Activated B cell treated with CpG ODN at 0.5 μM for 24 hours (primary cell): ENCODE results near the gene MYBPH. TPM values are rescaled to one million over a fixed set of nuclear protein-coding genes. Genes with fewer than 3 reads are reported as not detected.

ENCODE experiments used
- ATAC-seq: fragments of 200-7000 bp; cut with Tn5 transposase; one replicate; pipeline ENCODE4 v1.10.0; 2021; ENCODE audit warnings: low read depth, mild to moderate bottlenecking, moderate library complexity
- CTCF ChIA-PET: fragments of 350-600 bp; sonication (Branson Sonifier 250); formaldehyde crosslinking; loops from one replicate; lab custom pipeline; 2021; ENCODE audit warnings: antibody characterized with exemption; lab: Charles Lee
- POLR2A ChIA-PET: fragments of 350-600 bp; sonication (Branson Sonifier 250); formaldehyde crosslinking; loops from one replicate; lab custom pipeline; 2021; ENCODE audit warnings: antibody characterized with exemption; lab: Charles Lee
- DNase-seq: peaks from one replicate; pipeline ENCODE4 v3.0.0; 2022
- H3K27ac Mint-ChIP-seq: one replicate; pipeline ENCODE4 v1.8.0; 2020; ENCODE audit warnings: mixed read lengths
- H3K27me3 Mint-ChIP-seq: one replicate; pipeline ENCODE4 v1.8.0; 2021; ENCODE audit warnings: mixed read lengths
- H3K36me3 Mint-ChIP-seq: one replicate; pipeline ENCODE4 v1.8.0; 2021; ENCODE audit warnings: low read depth, mixed read lengths
- H3K4me1 Mint-ChIP-seq: one replicate; pipeline ENCODE4 v1.8.0; 2021; ENCODE audit warnings: mixed read lengths
- H3K4me3 Mint-ChIP-seq: one replicate; pipeline ENCODE4 v1.8.0; 2020; ENCODE audit warnings: mild to moderate bottlenecking, mixed read lengths
- H3K9me3 Mint-ChIP-seq: one replicate; pipeline ENCODE4 v1.8.0; 2020; ENCODE audit warnings: mixed read lengths
- intact Hi-C: fragments of 100-400 bp; cut with micrococcal nuclease; formaldehyde crosslinking; loops from one replicate; pipeline ENCODE4 v1.15.1; 2024
- total RNA-seq: library from RNA; stranded (reverse); gene quantifications from 2 replicates; pipeline ENCODE4 v1.2.3, GENCODE V29; 2022
- TF ChIP-seq, protein P1 (sequence below): fragments of 200-600 bp; IDR thresholded peaks from one replicate; pipeline ENCODE4 v1.8.0; 2022; ENCODE audit warnings: antibody characterized with exemption, mild to moderate bottlenecking

MYBPH gene
- total RNA-seq, 1 donor from 2014 or later = not detected

DNA sequence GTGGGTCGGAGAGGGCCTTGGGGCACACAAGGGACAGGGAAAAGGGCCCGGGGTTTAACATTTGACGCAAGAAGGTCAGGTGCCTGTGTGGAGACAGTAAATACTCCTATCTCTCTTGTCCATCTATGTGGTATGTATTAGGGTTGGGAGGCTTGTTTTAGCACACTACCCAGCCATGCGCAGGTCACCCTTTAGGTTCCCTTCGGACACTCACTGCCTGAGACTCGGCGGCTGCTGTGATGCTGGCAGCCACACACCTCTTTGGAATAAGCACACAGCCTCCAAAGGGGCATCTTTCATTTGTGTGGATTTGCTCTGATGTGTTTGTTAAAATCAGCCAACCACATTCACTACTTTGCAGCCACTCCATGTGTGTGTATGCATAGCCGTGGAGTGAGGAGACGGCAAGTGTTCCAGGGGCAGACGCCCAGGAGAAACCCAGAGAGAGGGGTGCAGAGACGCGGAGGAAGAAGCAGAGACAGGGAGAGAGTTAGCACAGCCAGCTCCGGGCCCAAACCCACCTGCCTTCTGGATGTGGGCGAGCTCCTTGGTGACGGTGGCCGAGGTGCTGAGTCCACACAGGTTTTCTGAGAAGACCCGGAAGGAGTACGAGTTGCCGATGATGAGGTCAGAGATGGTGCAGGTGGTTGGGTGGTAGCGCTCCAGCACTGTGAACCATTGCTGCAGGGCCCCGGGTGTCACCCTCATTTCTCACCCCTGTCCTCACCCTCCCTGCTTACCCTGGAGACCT, 5.7 kb downstream of the MYBPH start:
- Mint-ChIP-seq H3K4me1 (peaks cover 2% of the 10 kb centered on the region), H3K27me3 (peaks cover 13% of the 10 kb centered on the region), H3K4me3 (no peak overlapping the region), H3K36me3 (no peaks in the 10 kb centered on the region), H3K9me3 (no peaks in the 10 kb centered on the region), H3K27ac (no peak overlapping the region)
- no peak for ATAC-seq
- ChIA-PET CTCF (interaction anchor here (1.4 kb wide), 1 partner anchor 11 kb away, joined by 3 read pairs; no protein-coding TSS in a partner anchor), POLR2A (no interaction called here)
- TF ChIP-seq, protein P1, sequence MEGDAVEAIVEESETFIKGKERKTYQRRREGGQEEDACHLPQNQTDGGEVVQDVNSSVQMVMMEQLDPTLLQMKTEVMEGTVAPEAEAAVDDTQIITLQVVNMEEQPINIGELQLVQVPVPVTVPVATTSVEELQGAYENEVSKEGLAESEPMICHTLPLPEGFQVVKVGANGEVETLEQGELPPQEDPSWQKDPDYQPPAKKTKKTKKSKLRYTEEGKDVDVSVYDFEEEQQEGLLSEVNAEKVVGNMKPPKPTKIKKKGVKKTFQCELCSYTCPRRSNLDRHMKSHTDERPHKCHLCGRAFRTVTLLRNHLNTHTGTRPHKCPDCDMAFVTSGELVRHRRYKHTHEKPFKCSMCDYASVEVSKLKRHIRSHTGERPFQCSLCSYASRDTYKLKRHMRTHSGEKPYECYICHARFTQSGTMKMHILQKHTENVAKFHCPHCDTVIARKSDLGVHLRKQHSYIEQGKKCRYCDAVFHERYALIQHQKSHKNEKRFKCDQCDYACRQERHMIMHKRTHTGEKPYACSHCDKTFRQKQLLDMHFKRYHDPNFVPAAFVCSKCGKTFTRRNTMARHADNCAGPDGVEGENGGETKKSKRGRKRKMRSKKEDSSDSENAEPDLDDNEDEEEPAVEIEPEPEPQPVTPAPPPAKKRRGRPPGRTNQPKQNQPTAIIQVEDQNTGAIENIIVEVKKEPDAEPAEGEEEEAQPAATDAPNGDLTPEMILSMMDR = no peak
- DNase-seq = no peak
- intact Hi-C loops = no loop called here

DNA sequence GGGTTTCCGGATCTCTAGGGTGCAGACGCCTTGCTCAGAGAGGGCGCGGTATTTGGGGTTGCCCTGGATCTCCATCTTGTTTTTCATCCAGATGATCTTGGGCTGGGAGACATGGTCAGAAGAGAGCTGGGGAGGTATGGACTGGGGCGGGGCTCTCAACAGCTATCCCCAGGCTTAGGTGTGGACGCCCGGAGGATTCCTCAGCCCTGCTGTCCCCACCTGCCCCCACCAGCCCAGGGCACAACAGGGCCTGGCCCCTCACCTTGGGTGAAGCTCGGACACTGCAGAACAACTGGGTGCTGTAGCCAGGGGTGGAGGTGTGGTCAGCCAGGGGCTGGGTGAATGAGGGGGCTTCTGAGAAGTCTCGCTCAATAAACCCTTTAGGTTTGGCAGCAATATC, 6.6 kb downstream of the MYBPH start:
- TF ChIP-seq, protein P1 = no peak
- no peak for DNase-seq
- POLR2A ChIA-PET = no interaction called here
- Mint-ChIP-seq H3K36me3 (no peaks in the 10 kb centered on the region), H3K27ac (no peak overlapping the region), H3K4me3 (no peak overlapping the region), H3K4me1 (peaks cover 2% of the 10 kb centered on the region), H3K9me3 (no peaks in the 10 kb centered on the region), H3K27me3 (peaks cover 18% of the 10 kb centered on the region)
- CTCF ChIA-PET = no interaction called here
- ATAC-seq = no peak
- intact Hi-C loops = no loop called here

DNA sequence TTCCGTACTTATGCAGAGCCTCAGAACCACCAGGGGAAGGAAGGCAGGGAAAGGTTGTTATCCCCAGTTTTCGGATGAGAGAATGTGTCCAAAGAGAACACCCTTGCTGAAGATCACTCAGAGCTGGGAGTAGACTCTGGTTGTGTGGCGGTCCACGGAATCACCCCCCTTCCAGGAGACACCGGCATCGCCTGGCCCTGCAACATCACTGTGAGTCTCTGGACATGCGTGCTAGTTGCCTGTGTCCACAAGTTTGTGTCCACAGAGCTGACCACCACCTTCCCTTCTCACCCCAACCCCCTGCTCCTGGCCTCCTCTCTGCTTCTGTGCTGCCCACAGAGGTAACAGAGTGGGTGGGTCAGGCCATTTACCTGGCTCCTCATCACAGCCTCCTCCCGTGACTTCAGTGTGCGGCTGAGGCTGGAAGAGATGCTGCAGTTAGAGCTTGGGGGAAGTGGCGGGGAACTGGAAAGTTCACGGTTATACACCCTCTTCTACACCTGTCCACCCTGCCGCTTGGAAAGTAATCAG, 7.3 kb downstream of the MYBPH start:
- Mint-ChIP-seq H3K4me3 (no peak overlapping the region), H3K4me1 (peaks cover 2% of the 10 kb centered on the region), H3K36me3 (no peaks in the 10 kb centered on the region), H3K27ac (no peak overlapping the region), H3K9me3 (no peaks in the 10 kb centered on the region), H3K27me3 (peaks cover 18% of the 10 kb centered on the region)
- POLR2A ChIA-PET = no interaction called here
- TF ChIP-seq, protein P1 = no peak
- intact Hi-C loops = no loop called here
- ATAC-seq (no peak), DNase-seq (no peak)
- CTCF ChIA-PET = no interaction called here

DNA sequence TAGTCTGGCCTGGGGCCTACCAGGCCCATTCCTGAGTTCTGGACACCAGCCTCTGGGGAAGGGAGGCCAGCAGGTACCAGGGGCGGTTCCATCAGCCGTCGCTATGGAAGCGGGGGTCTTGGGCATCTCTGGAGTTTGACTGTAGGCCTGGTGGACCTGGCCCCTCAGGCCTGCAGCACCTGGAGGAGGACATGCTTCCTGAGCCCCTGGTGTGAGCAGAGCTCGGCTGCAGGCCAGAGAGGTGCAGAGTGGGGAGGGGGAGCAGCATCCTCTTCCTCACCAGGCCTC, 7.8 kb downstream of the MYBPH start:
- TF ChIP-seq, protein P1 = no peak
- peaks cover 19% of the 10 kb centered on the region for H3K27me3 Mint-ChIP-seq
- intact Hi-C loops = no loop called here
- no peak overlapping the region for H3K4me3 Mint-ChIP-seq
- no peaks in the 10 kb centered on the region for H3K36me3 Mint-ChIP-seq
- H3K4me1 Mint-ChIP-seq = peaks cover 2% of the 10 kb centered on the region
- no peaks in the 10 kb centered on the region for H3K9me3 Mint-ChIP-seq
- ATAC-seq = no peak
- CTCF ChIA-PET = no interaction called here
- POLR2A ChIA-PET = no interaction called here
- DNase-seq = no peak
- H3K27ac Mint-ChIP-seq = no peak overlapping the region

DNA sequence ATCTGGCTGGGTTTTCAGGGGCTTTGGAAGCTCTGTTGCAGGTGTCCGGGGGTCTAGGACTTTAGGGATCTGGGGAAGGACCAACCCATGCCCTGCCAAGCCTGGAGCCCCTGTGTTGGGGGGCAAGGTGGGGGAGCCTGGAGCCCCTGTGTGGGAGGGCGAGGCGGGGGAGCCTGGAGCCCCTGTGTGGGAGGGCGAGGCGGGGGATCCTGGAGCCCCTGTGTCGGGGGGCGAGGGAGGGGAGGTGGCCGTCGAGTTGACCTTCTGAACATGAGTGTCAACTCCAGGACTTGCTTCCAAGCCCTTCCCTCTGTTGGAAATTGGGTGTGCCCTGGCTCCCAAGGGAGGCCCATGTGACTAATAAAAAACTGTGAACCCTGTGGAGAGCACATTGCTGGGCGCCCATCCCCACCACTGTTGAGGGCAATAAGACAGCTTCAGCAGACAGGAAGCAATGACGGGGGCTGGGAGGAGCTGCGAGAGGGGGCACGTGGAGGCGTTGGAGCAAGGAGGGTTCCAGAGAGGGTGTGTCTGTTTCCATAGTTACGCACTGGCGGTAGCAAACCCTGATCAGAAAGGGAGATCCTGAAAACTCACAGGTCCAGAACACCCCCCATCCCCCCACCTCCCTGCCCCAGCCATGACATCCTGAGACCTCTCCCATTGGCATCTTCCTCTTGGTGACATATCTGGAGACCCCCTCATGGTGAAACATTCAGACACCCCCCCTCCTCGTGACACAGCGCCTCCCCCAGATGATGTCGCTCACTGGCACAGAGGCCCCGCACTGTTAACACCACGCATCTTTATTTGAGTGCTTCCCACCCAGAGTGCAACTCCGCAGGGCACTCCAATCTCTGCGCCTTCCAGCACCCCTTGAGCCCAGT, 8.4 kb downstream of the MYBPH start:
- peaks cover 24% of the 10 kb centered on the region for H3K27me3 Mint-ChIP-seq
- CTCF ChIA-PET = interaction anchor here (1.1 kb wide), 1 partner anchor 49 kb away, joined by 7 read pairs; no protein-coding TSS in a partner anchor

More for the DNA sequence above, 8.4 kb downstream of the MYBPH start:
- TF ChIP-seq, protein P1 = no peak
- intact Hi-C loops = no loop called here
- Mint-ChIP-seq H3K4me1 (peaks cover 3% of the 10 kb centered on the region), H3K9me3 (no peaks in the 10 kb centered on the region), H3K27ac (no peak overlapping the region), H3K36me3 (no peaks in the 10 kb centered on the region), H3K4me3 (no peak overlapping the region)
- POLR2A ChIA-PET = no interaction called here
- ATAC-seq (no peak), DNase-seq (no peak)
